MM.1S (cell line): ENCODE data around the gene APOF.

Source experiments
- CTCF ChIP-seq: fragments of 300-600 bp; sonication (generic); IDR thresholded peaks from 2 replicates; pipeline ENCODE4 v1.5.1; 2016; ENCODE audit warnings: antibody characterized with exemption, low read length, mixed read lengths
- EZH2 ChIP-seq: fragments of 300-600 bp; sonication (generic); optimal IDR thresholded peaks from 2 replicates; pipeline ENCODE3; 2017; ENCODE audit warnings: low read depth, mild to moderate bottlenecking, antibody characterized with exemption, low read length, mixed read lengths
- EZH2phosphoT487 ChIP-seq: fragments of 300-600 bp; sonication (generic); IDR thresholded peaks from 2 replicates; pipeline ENCODE4 v1.6.1; 2018; ENCODE audit warnings: antibody characterized with exemption, low read length

GRCh38 chr12:56351325-56351724 lies 11.3 kb downstream of the APOF start:
- TF ChIP-seq CTCF: no peak
- TF ChIP-seq EZH2: no peak
- TF ChIP-seq EZH2phosphoT487: no peak
